Keratinocyte (primary cell): Measurements from ENCODE around the gene DNAAF8.

Experiments
- EZH2 ChIP-seq: IDR thresholded peaks from one replicate; pipeline ENCODE4 v1.6.1; 2012; ENCODE audit warnings: inconsistent platforms, mild to moderate bottlenecking, low read length, moderate library complexity
- TF ChIP-seq, protein P1 (sequence below), 3 experiments: IDR thresholded peaks in 1 of 3; conservative IDR thresholded peaks in 1 of 3; optimal IDR thresholded peaks in 1 of 3; 2 replicates in 2 of 3; 3 replicates in 1 of 3; pipeline versions ENCODE3 to v1.5.1; 2011; ENCODE audit warnings: low read length in 3 of 3, mild to moderate bottlenecking in 3 of 3, moderate library complexity in 2 of 3, control low read depth in 1 of 3, inconsistent platforms in 1 of 3; ENCODE audit not compliant: insufficient read depth in 2 of 3; ENCODE audit errors: extremely low read depth in 1 of 3

DNA sequence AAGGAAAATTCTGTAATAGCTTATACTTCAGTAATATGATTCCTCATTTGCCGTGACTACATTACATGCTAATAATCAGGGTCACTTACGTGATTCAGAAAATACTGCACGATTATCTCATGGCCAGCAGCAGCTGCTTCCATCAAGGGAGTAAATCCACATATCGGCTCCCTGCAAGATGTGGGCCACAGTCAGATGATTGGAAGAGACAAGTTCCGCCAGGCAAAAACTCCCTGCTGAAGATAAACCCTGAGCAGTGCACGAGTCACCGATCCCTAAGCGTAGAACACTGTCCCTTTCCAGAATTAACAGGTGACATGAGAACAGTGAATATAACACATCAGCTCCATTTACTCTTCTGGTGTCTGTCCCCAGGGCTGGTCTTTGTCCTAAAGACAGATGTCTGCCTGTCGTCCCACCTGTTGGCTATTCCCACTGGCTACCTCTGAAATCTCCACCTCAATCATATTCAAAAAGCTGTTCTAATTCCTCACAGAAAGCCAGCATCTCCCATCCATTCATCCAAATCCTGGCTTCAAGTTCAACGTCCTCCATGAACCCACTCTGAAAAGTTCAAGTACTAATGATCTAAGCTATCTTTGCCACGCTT is 9.6 kb upstream of the DNAAF8 start:
- TF ChIP-seq, protein P1, sequence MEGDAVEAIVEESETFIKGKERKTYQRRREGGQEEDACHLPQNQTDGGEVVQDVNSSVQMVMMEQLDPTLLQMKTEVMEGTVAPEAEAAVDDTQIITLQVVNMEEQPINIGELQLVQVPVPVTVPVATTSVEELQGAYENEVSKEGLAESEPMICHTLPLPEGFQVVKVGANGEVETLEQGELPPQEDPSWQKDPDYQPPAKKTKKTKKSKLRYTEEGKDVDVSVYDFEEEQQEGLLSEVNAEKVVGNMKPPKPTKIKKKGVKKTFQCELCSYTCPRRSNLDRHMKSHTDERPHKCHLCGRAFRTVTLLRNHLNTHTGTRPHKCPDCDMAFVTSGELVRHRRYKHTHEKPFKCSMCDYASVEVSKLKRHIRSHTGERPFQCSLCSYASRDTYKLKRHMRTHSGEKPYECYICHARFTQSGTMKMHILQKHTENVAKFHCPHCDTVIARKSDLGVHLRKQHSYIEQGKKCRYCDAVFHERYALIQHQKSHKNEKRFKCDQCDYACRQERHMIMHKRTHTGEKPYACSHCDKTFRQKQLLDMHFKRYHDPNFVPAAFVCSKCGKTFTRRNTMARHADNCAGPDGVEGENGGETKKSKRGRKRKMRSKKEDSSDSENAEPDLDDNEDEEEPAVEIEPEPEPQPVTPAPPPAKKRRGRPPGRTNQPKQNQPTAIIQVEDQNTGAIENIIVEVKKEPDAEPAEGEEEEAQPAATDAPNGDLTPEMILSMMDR (optimal IDR thresholded peaks at IDR 0.05 in 1 of 3, IDR thresholded peaks at IDR 0.05 in 1 of 3, conservative IDR thresholded peaks at IDR 0.05 in 1 of 3; ENCODE audit: extremely low read depth in 1 of 3, insufficient read depth in 2 of 3, low read length in 3 of 3): no peak
- TF ChIP-seq EZH2: no peak
